ENCODE data around the gene MAGIX. TPM values are rescaled to one million over a fixed set of nuclear protein-coding genes. Genes with fewer than 3 reads are reported as not detected.

The MAGIX gene
- total RNA-seq, 5 donors from 2014 or later (not counting 1 experiment from before 2014, with no cell fraction given), result 0.56 to 1.9 (median 1.6) TPM

Other genes starting within 250 kb of the MAGIX start
- 100 to 1,000 TPM; 152 to 325 (median 160) TPM for gene PIM2, start 243.7 kb upstream of the MAGIX start, total RNA-seq
- 10 to 100 TPM; 87.2 to 92.5 (median 89.7) TPM for gene OTUD5, start 205.2 kb upstream of the MAGIX start, total RNA-seq
- 1 to 10 TPM in 4 of 5 donors, under 1 TPM in 1; 0.85 to 3.7 (median 2.6) TPM for gene KCND1, start 190.9 kb upstream of the MAGIX start, total RNA-seq
- 100 to 1,000 TPM in 3 of 5 donors, 10 to 100 TPM in 2; 85.2 to 123 (median 104) TPM for gene GRIPAP1, start 160.5 kb upstream of the MAGIX start, total RNA-seq
- 10 to 100 TPM; 34.3 to 38.8 (median 35.6) TPM for gene TFE3, start 119.4 kb upstream of the MAGIX start, total RNA-seq
- 10 to 100 TPM in 2 of 5 donors, 1 to 10 TPM in 3; 8.5 to 14.9 (median 9.1) TPM for gene CCDC120, start 103.8 kb upstream of the MAGIX start, total RNA-seq
- gene PRAF2, start 88.8 kb upstream of the MAGIX start, total RNA-seq, result 10 to 100 TPM; 17.5 to 34.5 (median 34.0) TPM
- 100 to 1,000 TPM in 3 of 5 donors, 10 to 100 TPM in 2; 66.2 to 134 (median 112) TPM for gene WDR45, start 82.9 kb upstream of the MAGIX start, total RNA-seq
- gene GPKOW, start 39.0 kb upstream of the MAGIX start, total RNA-seq, result 10 to 100 TPM; 16.5 to 25.9 (median 23.1) TPM
- 100 to 1,000 TPM in 4 of 5 donors, 10 to 100 TPM in 1; 85.2 to 241 (median 207) TPM for gene PLP2, start 9.1 kb downstream of the MAGIX start, total RNA-seq
- 10 to 100 TPM in 3 of 5 donors, 1 to 10 TPM in 2; 5.5 to 15.4 (median 12.6) TPM for gene PRICKLE3, start 23.6 kb downstream of the MAGIX start, total RNA-seq
- under 1 TPM; 0.53 to 0.89 (median 0.70) TPM for gene SYP, start 37.4 kb downstream of the MAGIX start, total RNA-seq
- gene CACNA1F, start 70.6 kb downstream of the MAGIX start, total RNA-seq, result 1 to 10 TPM; 1.4 to 1.9 (median 1.6) TPM
- gene CCDC22, start 72.7 kb downstream of the MAGIX start, total RNA-seq, result 10 to 100 TPM; 21.0 to 34.9 (median 33.1) TPM
- gene FOXP3, start 102.0 kb downstream of the MAGIX start, total RNA-seq, result 10 to 100 TPM in 4 of 5 donors, 1 to 10 TPM in 1; 9.0 to 30.1 (median 21.7) TPM
- gene PPP1R3F, start 107.0 kb downstream of the MAGIX start, total RNA-seq, result 10 to 100 TPM; 11.7 to 20.8 (median 17.5) TPM
- under 1 TPM in 1 of 5 donors, not detected in 4; 0.66 TPM for gene GAGE10, start 140.9 kb downstream of the MAGIX start, total RNA-seq
- gene GAGE12J, start 159.3 kb downstream of the MAGIX start, total RNA-seq, result not detected
- not detected for gene GAGE13, start 168.8 kb downstream of the MAGIX start, total RNA-seq

Data from T-cell (primary cell).